GM18505 (cell line): ENCODE results near the gene PRDM15.

Source experiments
- ATAC-seq: cut with Tn5 transposase; IDR thresholded peaks from one replicate; pipeline ENCODE4 v1.9.1; 2021; ENCODE audit not compliant: unreplicated experiment
- POLR2A ChIP-seq: IDR thresholded peaks from 4 replicates; pipeline ENCODE4 v1.6.1; 2011; ENCODE audit warnings: borderline replicate concordance; ENCODE audit not compliant: insufficient read depth, insufficient read length; ENCODE audit errors: extremely low read depth

The PRDM15 gene

GRCh38 chr21:41840880-41841279, 38.3 kb downstream of the PRDM15 start:
- no peak for TF ChIP-seq POLR2A
- ATAC-seq = no peak

GRCh38 chr21:41839387-41840000, 39.6 kb downstream of the PRDM15 start:
- no peak for ATAC-seq
- no peak for TF ChIP-seq POLR2A

GRCh38 chr21:41837756-41838297, 41.3 kb downstream of the PRDM15 start:
- no peak for ATAC-seq

GRCh38 chr21:41836166-41837015, 42.8 kb downstream of the PRDM15 start:
- TF ChIP-seq POLR2A = no peak
- no peak for ATAC-seq

More at GRCh38 chr21:41837756-41838297, 41.3 kb downstream of the PRDM15 start:
- TF ChIP-seq POLR2A = no peak

GRCh38 chr21:41835711-41836154, 43.4 kb downstream of the PRDM15 start:
- ATAC-seq = no peak
- no peak for TF ChIP-seq POLR2A

- no peak for ATAC-seq
- TF ChIP-seq POLR2A = no peak
Observed at GRCh38 chr21:41834926-41835663, 44.0 kb downstream of the PRDM15 start.

- ATAC-seq = no peak
- no peak for TF ChIP-seq POLR2A
Observed at GRCh38 chr21:41834252-41834925, 44.8 kb downstream of the PRDM15 start.

GRCh38 chr21:41833497-41834115, 45.5 kb downstream of the PRDM15 start:
- ATAC-seq = peak; percentile 60
- TF ChIP-seq POLR2A = peak; percentile 32

- peak; percentile 57 for ATAC-seq
Observed at GRCh38 chr21:41832596-41833496, 46.3 kb downstream of the PRDM15 start.

GRCh38 chr21:41831866-41832595, 47.1 kb downstream of the PRDM15 start:
- ATAC-seq = no peak
- no peak for TF ChIP-seq POLR2A

More at GRCh38 chr21:41832596-41833496, 46.3 kb downstream of the PRDM15 start:
- no peak for TF ChIP-seq POLR2A

- no peak for TF ChIP-seq POLR2A
- no peak for ATAC-seq
Observed at GRCh38 chr21:41831453-41831831, 47.7 kb downstream of the PRDM15 start.

GRCh38 chr21:41830764-41831452, 48.2 kb downstream of the PRDM15 start:
- no peak for ATAC-seq
- TF ChIP-seq POLR2A = no peak
